ENCODE results near the gene RPL19.
A peak's percentile ranks its signal among the peaks of the same experiment; 100 is the strongest.
"Not testable (repeated sequence)": the region's sequence is repeated elsewhere in the genome, so short reads cannot be mapped to it uniquely, and the experiment has no call there.

Gene RPL19

DNA sequence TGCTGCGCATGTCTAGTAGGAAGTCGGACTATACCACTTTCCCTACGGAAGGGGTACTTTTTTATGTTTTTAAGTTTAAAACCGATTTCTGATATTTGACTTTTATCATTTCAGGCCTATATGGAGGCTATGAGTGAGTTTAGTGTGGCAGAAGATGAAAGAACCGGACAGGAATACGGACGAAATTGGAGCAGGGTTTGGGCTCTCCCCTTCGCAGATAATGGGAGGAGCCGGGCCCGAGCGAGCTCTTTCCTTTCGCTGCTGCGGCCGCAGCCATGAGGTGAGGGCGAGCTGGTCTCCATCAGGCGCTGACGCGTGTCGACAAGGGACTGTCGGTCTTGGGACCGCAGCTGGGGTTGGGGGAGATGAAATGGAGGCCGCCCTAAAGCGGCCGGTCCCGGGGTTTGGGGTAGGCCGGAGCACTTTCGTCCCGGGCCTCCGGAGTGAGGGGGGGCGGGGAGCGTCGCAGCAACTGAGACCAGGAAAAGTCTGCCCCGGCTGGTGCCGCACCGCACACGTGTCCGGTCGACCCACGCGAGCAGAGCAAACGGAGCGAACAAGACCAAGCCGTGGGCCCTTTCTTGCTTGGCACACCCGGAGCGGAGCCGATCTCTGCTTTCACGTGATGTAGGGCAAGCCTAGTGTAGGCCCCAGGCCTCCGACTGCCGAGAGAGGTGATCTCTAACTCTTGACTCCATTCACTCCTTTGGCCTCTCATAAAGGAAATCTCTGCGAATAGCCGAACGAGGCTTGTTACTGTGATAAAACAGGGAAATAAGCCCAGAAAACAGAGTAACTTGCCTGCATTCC lies at the start of gene RPL19:
Gene RPL19 (plus strand): TSS at position 214 of the 810 bp plus-strand sequence. CDS start 62 bp downstream, at position 276.
- peak; percentile 68 for DNase-seq (ENCODE audit: low spot score)

- DNase-seq (ENCODE audit: low spot score), result no peak
Measured at GRCh38 chr17:39150795-39151149, 49.3 kb upstream of the RPL19 start.

- DNase-seq (ENCODE audit: low spot score), result no peak
Measured at GRCh38 chr17:39151150-39151942, 48.7 kb upstream of the RPL19 start, which contains the start of gene PLXDC1. Gene PLXDC1, minus strand, starts transcription at chr17:39151637. Its CDS starts 200 bp downstream, at chr17:39151437.

- peak; percentile 25 for DNase-seq (ENCODE audit: low spot score)
Measured at GRCh38 chr17:39151943-39152818, 47.9 kb upstream of the RPL19 start.

DNA sequence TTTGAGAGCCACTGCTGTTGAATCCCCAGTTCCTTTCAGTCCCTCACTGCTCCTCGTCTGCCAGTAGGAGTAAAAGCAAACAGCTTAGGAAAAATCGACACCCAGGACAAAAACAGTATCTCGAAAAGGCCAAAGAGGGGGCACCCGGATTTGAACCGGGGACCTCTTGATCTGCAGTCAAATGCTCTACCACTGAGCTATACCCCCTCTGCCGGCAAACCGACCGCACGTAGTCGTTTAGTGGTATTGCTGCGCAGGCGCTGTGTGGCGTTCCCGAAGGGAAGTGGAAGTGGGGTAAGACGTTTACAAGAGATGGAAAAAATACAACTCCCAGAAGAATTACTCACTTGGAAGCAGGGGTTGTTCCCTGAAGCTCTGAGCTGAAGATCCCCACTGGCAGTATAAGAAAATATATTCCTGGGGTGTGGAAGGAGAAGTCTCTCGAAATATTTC lies 46.5 kb upstream of the RPL19 start:
- DNase-seq (ENCODE audit: low spot score), result peak; percentile 89

GRCh38 chr17:39155654-39156053 lies 44.4 kb upstream of the RPL19 start:
- no peak for DNase-seq (ENCODE audit: low spot score)

- DNase-seq (ENCODE audit: low spot score), result no peak
Measured at GRCh38 chr17:39156491-39156890, 43.6 kb upstream of the RPL19 start.

GRCh38 chr17:39158623-39159022 lies 41.5 kb upstream of the RPL19 start:
- DNase-seq (ENCODE audit: low spot score), result no peak

DNA sequence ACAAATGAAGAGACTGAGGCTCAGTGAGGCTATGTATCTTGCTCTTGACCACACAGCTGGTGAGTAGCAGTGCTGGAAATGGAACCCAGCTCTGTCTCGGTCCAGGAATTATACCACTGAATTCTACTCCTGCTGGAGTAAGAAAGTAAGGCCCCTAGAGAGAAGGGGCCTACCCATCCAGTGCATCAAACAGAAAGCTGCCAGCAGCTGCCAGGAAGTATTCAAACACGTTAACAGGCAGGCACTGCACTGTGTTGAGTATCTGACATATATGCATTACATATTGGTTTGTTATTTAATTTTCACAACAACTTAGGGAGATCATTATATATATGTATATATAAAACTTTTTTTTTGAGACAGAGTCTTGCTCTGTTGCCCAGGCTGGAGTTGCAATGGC lies 38.1 kb upstream of the RPL19 start:
- no peak for DNase-seq (ENCODE audit: low spot score)

GRCh38 chr17:39164675-39165143 lies 35.4 kb upstream of the RPL19 start:
- peak; percentile 72 for DNase-seq (ENCODE audit: low spot score)

DNA sequence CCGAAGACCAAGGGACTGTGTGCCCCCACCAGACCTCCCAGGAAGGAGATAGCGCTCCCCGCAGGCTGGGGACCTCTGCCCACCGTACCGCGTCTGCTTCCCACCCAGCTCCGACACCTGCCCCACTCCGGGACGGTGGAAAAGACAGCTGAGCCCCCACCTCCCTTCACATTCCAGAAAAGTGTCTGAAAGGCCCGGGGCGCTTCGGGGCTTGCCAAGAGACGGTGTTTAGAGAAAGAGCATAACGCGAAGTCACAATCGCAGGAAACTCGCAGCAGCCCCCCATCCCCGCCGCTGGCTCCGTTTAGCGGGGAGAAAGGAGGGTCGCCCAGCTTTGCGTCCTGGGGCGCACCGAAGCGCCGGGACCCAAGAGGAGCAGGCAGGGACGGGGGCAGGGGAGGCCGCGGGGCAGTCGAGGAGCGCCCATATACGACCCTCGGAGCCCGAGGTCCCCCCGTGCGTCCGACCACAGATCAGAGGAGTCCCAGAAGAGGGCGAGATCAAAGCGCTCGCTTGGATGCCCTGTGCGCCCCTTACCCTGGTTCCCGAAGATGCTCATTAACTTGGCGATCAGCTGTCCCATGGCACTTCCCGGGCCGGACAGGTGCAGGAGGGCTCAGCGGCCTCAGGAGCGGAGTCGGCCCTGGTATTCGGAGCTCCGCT lies 34.8 kb upstream of the RPL19 start:
- DNase-seq (ENCODE audit: low spot score), result no peak

GRCh38 chr17:39165841-39166349 lies 34.2 kb upstream of the RPL19 start, which contains the start of gene ARL5C:
Gene ARL5C, minus strand, starts transcription at chr17:39166161. Its CDS starts 401 bp downstream, at chr17:39165760.
- DNase-seq (ENCODE audit: low spot score), result no peak

DNA sequence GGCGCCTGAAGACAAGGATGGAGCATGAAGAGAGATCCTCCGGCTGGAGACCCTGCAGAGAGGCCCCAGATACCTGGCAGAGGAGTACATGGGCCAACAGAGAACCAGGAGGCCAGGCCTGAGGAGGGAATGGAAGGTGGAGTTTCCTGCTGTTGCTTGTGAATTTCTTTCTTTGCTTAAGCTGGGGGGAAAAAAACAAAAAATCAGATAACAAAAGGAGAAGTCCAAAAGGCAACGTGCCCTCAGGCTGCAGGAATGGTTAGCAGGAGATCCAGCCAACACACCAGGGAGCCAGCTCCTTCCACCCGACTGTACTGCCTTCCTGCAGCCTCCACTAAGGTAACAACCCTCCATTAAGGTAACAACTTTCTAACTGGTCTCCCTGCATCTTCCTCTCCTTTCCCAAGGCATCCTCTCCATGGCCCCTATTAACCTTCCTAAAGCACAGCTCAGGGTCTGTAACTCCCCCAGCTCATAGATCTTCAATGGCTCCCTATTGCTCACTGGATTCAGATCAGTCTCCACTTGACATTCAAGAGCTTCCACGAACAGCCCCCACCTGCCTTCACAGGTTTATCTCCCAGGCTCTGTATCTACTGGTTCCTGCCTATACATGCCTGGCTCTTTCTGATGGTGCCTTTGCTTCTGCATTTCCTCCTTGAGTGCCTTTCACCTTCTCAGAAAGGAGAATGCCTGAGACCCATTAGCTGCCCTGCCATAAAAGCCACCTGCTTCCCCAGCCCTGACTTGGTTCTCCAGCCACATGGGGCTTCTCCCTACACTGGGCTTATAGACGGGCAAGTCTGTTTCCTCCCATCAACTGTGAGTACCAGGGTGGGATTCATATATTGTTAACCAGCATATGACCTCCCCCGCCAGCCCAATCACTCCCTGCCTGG lies 33.4 kb upstream of the RPL19 start:
- no peak for DNase-seq (ENCODE audit: low spot score)

DNA sequence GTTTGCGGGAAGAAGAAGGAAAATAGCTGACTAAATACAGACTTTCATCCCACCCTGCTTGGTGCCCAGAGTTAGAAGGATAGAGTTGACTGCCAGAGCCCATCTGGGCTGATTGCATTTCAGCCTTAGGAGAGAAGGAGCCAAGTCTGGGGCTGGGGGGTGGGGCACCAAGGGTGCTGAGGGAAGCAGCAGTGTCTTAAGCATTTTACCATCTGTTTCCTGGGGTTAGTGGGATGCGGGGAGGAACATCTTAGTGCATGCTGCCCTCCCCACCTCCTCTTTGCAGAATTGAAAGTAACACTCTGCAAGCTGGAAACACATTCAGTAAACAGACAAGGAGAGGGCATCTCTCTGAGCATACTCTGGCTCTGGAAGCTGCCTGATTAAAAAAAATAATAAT lies 32.6 kb upstream of the RPL19 start:
- DNase-seq (ENCODE audit: low spot score), result no peak

GRCh38 chr17:39168503-39168902 lies 31.6 kb upstream of the RPL19 start:
- not testable (repeated sequence) for DNase-seq (ENCODE audit: low spot score)

GRCh38 chr17:39169101-39169500 lies 31.0 kb upstream of the RPL19 start:
- DNase-seq (ENCODE audit: low spot score), result no peak

GRCh38 chr17:39169518-39169917 lies 30.6 kb upstream of the RPL19 start:
- no peak for DNase-seq (ENCODE audit: low spot score)

GRCh38 chr17:39170109-39170508 lies 30.0 kb upstream of the RPL19 start:
- DNase-seq (ENCODE audit: low spot score), result no peak

DNA sequence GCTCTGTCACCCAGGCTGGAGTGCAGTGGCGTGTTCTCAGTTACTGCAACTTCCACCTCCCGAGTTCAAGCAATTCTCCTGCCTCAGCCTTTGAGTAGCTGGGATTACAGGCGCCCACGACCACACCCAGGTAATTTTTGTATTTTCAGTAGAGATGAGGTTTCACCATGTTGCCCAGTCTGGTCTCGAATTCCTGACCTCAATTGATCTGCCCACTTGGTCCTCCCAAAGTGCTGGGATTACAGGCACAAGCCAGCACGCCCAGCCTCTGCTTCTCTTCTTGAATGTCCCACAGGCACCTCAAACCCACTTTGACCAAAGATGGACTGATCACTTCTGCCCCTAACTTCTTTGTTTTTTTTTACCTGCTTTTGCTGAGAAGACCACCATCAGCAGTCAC lies 29.5 kb upstream of the RPL19 start:
- no peak for DNase-seq (ENCODE audit: low spot score)

- DNase-seq (ENCODE audit: low spot score), result no peak
Measured at GRCh38 chr17:39171933-39172332, 28.1 kb upstream of the RPL19 start.
